NCI-H2171 treated with DMSO at 0.1 percent for 48 hours (cell line): ENCODE results near the gene ZNF611.
"Not testable (repeated sequence)": the region's sequence is repeated elsewhere in the genome, so short reads cannot be mapped to it uniquely, and the experiment has no call there.

Experiments
- DNase-seq: peaks from one replicate; lab custom pipeline; 2025; lab: John Stamatoyannopoulos, UW

The ZNF611 gene

DNA sequence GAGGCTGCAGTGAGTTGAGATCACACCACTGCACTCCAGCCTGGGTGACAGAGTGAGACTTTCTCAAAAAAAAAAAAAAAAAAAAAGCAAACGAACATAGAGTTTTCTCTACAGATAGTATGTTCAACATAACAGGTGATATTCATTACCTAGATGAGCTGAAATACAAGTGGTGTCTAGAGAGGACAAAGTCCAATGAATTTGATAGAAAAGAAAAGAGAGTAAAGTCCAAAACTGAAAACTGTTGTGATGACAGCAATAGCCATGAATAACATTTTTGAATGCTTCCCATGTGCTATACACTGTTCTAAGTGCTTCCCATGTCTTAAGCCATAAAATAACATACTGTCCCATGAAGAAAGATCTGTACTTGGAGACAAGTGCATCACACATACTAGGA, 53.6 kb downstream of the ZNF611 start:
- DNase-seq = not testable (repeated sequence)

DNA sequence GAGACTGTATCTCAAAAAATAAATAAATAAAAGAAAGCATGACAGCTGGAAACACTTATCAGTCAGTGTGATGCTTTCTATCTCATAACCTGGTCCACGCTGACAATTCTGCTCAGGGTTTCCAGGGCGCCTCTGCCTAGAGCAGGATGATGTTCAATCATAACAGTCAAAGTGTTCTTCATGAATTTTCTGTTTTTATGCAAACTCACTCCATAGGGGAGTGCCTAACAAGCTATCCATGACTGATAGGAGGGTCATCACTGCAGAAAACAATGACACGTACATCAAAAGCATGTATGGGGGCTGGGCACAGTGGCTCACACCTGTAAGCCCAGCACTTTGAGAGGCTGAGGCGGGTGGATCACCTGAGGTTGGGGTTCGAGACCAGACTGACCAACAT, 55.2 kb downstream of the ZNF611 start:
- DNase-seq = no peak

GRCh38 chr19:52675239-52675638, 59.6 kb downstream of the ZNF611 start:
- not testable (repeated sequence) for DNase-seq

- no peak for DNase-seq
These were observed 61.8 kb downstream of the ZNF611 start for GRCh38 chr19:52673014-52673413.

DNA sequence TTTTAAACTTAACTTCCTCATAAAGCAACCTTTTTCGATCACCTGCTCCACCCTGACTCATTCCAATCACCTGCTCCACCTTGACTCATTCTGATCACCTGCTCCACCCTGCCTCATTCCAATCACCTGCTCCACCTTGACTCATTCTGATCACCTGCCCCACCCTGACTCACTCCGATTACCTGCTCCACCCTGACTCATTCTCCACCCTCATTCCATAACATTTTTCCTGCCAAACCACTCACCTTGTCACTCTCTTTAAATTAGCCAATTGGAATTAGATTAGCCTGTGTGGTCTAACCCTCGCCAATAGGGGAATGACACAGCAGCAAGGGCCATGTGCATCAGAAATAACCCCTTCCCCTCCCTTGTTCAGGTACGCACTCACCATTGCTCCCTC, 64.8 kb downstream of the ZNF611 start:
- no peak for DNase-seq

DNA sequence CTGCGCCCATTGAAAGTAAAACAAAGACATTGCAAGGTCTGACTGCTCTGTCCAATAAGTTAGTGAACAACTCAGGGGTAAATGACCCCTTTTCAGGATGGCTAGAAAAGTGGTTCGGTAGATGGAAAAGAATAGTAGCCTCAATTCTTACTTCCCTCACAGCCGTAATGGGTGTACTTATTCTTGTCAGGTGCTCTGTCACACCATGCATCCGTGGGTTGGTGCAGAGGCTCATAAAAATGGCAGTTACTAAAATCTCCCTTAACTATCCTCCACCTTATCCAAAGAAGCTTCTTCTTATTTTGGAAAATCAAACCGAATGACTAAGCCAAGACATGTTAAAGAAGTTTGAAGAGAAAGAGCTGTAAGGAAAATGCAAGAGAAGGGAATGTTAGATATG, 65.3 kb downstream of the ZNF611 start:
- no peak for DNase-seq

DNA sequence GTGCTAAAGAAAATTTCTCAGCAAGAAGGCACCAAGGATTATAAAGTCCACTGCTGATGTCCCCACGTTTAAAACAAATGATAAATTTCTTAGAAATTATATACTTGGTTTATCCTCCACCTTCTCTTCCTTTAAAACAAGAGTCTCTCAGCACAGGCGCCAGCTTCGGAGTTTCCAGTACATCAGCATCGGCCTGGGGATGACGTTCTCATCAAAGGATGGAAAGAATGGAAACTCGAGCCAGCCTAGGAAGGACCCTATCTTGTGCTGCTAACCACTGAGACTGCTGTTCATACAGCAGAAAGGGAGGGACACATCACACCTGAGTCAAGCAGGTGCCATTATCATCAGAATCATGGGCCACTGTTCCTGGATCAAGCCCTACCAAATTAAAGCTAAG, 66.9 kb downstream of the ZNF611 start:
- no peak for DNase-seq

DNA sequence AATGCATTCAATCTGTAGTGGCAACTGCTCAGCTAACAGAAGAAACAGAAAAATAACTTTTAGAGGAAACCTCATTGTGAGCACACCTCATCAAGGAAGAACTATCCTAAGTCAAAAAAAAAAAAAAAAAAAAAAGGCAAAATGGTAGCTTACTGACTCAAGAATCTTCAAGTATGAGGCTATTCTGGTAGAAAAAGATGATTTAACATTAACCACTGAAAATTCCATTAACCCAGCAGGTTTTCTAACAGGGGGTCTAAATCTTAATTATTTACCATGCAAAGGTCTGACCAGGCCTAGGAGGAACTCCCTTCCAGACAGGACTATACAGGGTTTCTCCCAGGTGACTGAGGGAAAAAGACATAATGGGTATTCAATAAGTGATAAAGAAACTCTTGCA, 68.3 kb downstream of the ZNF611 start:
- no peak for DNase-seq

- DNase-seq = no peak
These were observed 69.3 kb downstream of the ZNF611 start for GRCh38 chr19:52665529-52665928.

DNA sequence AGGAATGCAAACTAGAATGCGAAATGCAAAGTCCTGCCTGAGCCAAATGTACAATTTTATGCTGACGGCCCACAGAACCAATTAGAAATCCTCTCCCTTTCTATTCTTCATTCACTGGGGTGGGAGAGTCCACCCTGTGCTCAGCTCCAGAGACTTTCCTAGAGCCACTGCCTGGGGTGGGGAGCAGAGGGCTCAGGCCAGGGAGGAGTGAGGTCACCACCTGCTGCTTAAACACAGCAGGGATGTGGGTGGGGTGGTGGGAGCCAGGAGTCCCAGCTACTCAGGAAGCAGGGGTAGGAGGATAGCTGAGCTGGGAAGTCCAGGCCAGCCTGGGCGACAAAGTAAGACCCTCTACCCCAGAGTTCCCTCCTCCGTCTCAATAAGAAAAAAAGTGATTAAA, 69.8 kb downstream of the ZNF611 start:
- DNase-seq = no peak

DNA sequence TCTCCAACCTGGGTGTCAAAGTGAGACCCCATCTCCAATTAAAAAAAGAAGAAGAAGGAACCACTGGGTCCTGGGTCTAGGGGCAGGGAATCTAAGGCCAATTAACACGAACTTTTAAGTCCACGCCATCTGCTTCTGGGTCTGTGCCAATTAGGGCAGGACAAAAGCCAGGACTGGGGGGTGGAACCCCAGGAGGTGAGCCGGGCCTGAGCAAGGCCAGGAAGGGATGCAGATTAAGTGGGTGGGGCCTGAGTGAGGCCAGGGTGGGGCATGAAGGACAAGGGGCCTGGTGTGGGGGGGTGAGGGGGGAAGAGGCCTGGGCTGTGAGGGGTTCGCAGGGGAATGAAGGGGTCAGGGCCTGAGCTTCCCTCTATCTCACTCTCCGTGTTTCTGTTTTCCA, 70.4 kb downstream of the ZNF611 start:
- no peak for DNase-seq

DNA sequence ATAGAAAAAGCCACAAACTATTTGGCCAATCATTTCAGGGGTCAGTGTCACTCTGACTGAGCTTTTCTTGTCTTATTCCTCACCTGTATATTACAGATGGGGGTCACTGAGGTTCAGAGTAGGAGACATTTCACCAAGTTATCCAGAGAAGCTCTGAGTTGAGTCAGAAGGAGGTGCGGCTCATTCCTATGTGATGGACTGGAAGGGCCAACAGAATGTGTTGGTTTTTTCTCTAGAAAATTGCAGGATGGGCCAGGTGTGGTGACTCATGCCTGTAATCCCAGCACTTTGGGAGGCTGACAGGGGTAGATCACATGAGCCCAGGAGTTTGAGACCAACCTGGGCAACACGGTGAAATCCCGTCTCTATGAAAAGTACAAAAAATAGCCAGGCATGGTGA, 72.2 kb downstream of the ZNF611 start:
- no peak for DNase-seq

DNA sequence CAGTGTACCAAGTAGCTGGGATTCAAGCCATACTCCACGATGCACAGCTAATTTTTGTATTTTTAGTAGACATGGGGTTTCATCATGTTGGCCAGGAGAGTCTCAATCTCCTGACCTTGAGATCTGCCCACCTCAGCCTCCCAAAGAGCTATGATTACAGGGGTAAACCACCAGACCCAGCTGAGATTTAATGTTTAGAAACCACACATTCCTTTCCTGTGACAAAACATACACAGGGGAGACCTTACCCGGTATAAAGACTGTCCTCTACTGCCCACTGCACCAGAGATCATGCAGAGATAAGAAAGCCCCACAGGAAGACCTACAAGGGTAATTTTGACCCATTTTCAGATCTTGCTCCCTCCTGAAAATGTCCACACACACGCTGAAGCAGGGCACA, 73.9 kb downstream of the ZNF611 start:
- no peak for DNase-seq

DNA sequence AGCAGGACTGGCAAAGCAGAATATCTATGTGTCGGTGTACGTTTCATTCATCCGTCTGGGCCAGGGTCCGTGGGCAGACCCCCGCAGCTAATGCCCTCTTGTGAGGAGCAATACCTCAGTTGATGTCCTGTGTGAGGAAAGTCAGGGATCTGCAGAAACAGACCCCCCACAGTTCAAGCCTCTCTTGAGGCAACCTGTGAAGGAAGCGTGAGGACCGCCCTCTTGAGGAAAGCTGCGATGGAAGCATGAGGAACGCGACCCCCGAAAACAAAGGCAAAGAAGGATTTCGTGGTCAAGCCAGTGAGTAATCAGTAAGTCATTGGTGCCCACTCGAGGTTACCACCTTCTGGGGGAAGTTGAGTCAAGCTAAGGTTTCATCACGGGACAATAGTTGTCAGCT, 75.8 kb downstream of the ZNF611 start:
- no peak for DNase-seq

GRCh38 chr19:52658595-52658994, 76.2 kb downstream of the ZNF611 start:
- DNase-seq = no peak

DNA sequence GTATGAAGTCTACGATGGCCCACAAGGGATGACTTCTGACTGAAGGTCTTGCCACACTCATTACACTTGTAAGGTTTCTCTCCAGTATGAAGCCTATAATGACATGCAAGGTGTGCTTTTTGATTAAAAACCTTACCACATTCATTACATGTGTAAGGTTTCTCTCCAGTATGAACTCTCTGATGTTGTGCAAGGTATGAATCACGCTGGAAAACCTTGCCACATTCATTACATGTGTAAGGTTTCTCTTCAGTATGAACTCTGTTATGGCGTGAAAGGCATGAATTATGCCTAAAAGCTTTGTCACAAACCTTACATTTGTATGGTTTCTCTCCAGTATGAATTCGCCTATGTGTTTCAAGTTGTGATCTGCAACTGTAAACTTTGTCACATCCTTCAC, 81.7 kb downstream of the ZNF611 start:
- DNase-seq = no peak
